ENCODE data around the gene ACOX2.

DNA sequence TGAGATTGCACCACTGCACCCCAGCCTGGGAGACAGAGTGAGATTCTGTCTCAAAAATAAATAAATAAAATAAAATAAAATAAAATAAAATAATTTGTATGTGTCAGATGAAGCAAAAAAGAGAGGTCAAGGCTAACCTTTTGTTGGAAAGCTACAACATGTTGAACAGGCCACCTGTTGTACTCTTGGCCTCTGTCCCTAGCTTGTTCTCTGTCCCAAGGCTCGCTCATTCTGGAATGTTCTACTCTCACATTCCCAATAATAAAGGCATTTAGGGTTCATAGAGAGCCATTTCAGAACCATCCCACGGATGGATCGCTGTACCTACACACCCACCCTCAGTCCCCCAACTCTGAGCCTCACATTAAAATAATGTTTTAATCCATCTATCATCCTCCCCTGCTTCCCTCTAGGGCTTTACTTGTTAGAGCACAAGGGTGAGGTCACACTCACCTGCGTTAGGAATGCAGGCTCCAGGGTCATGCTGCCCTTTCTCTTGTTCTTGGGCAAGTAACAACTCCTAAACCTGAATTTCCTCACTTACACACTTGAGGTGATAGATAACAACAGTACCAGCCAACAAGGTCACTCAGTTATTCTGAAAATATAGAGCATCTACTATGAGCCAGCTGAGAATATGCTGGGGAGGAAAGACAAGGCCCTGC lies 70.0 kb downstream of the ACOX2 start:
- TF ChIP-seq, protein P1, sequence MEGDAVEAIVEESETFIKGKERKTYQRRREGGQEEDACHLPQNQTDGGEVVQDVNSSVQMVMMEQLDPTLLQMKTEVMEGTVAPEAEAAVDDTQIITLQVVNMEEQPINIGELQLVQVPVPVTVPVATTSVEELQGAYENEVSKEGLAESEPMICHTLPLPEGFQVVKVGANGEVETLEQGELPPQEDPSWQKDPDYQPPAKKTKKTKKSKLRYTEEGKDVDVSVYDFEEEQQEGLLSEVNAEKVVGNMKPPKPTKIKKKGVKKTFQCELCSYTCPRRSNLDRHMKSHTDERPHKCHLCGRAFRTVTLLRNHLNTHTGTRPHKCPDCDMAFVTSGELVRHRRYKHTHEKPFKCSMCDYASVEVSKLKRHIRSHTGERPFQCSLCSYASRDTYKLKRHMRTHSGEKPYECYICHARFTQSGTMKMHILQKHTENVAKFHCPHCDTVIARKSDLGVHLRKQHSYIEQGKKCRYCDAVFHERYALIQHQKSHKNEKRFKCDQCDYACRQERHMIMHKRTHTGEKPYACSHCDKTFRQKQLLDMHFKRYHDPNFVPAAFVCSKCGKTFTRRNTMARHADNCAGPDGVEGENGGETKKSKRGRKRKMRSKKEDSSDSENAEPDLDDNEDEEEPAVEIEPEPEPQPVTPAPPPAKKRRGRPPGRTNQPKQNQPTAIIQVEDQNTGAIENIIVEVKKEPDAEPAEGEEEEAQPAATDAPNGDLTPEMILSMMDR (conservative IDR thresholded peaks at IDR 0.05; ENCODE audit: low read length): no peak
- no peak for TF ChIP-seq EZH2phosphoT487 (IDR thresholded peaks at IDR 0.05; ENCODE audit: borderline replicate concordance, low read depth, low read length)
